ENCODE data around the gene LCP2.

DNA sequence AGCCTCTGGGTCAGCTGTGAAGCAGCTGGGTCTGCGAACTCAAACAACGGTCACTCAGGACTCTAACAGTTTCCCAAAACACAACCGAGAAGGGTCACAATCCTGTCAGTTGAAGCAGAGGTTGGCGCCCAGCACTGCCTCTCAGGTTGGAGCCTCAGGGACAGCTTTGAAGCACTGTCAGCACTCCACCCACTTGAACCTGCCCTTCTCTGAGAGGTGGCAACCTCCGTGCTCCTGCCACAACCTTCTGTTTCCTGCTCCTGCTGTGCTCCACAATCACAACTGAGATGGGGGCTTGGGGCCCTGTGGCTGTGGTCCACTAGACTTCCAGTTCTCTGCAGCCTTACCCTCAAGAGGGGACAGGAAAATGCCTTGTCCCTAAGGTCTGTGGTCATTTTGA is 21.7 kb upstream of the LCP2 start:
- TF ChIP-seq, protein P1, sequence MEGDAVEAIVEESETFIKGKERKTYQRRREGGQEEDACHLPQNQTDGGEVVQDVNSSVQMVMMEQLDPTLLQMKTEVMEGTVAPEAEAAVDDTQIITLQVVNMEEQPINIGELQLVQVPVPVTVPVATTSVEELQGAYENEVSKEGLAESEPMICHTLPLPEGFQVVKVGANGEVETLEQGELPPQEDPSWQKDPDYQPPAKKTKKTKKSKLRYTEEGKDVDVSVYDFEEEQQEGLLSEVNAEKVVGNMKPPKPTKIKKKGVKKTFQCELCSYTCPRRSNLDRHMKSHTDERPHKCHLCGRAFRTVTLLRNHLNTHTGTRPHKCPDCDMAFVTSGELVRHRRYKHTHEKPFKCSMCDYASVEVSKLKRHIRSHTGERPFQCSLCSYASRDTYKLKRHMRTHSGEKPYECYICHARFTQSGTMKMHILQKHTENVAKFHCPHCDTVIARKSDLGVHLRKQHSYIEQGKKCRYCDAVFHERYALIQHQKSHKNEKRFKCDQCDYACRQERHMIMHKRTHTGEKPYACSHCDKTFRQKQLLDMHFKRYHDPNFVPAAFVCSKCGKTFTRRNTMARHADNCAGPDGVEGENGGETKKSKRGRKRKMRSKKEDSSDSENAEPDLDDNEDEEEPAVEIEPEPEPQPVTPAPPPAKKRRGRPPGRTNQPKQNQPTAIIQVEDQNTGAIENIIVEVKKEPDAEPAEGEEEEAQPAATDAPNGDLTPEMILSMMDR (IDR thresholded peaks at IDR 0.05; ENCODE audit: insufficient read depth, low read length) = no peak
- TF ChIP-seq POLR2AphosphoS5 (IDR thresholded peaks at IDR 0.05; ENCODE audit: low read depth) = no peak
